Gastroesophageal sphincter (tissue), 3 donors: Measurements from ENCODE around the gene BMERB1.

Experiments
- CTCF ChIP-seq, 4 experiments: fragments of 200-600 bp in 2 of 4; fragments of 450-650 bp in 2 of 4; sonication (generic) in 1 of 4; IDR thresholded peaks; one replicate each; pipeline ENCODE4 v1.5.1; 2017 to 2019; ENCODE audit warnings: antibody characterized with exemption in 4 of 4, mild to moderate bottlenecking in 2 of 4, moderate library complexity in 2 of 4
- EP300 ChIP-seq: sonication (generic); formaldehyde crosslinking; IDR thresholded peaks from one replicate; pipeline ENCODE4 v1.6.1; 2017; ENCODE audit warnings: antibody characterized with exemption, mild to moderate bottlenecking

DNA sequence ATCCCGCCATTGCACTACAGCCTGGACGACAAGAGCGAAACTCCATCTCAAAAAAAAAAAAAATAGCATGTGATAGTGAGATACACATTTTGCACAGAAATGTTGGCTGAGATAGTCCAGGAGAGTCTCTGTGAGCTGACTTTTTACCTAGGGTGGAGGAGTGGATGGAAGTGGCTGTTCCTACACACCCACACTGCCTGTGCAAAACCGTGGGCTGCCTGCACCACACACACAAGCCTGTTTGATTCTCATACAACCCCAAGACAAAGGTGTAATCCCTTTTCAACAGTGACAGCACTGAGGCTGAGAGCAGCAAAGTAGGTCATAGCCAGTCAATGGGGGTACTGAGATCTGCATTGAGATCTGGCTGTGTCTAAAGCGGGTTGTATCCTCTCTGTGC lies 121.7 kb downstream of the BMERB1 start:
- no peak for TF ChIP-seq EP300
- TF ChIP-seq CTCF (IDR thresholded peaks at IDR 0.05): no peak
